ENCODE measurements around the gene PTGES2.

DNA sequence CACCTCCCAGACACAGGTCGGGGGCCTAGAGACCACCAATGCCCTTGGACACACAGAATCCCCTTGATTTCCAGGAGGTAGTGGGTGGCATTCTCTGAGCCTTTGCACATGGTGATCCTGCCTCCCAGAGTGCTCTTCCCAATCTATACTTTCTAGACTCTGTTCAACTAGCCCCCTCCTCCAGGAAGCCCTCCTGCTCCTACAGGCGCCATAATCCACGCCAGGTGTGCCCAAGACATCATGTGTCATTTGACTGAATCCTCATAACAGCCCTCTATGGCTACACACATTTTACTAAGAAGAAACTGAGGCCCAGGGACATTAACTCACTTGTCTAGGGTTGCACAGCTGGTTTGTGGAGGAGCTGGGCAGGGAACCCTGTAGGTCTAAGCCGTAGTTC lies 39.7 kb upstream of the PTGES2 start:
- TF ChIP-seq, protein P1, sequence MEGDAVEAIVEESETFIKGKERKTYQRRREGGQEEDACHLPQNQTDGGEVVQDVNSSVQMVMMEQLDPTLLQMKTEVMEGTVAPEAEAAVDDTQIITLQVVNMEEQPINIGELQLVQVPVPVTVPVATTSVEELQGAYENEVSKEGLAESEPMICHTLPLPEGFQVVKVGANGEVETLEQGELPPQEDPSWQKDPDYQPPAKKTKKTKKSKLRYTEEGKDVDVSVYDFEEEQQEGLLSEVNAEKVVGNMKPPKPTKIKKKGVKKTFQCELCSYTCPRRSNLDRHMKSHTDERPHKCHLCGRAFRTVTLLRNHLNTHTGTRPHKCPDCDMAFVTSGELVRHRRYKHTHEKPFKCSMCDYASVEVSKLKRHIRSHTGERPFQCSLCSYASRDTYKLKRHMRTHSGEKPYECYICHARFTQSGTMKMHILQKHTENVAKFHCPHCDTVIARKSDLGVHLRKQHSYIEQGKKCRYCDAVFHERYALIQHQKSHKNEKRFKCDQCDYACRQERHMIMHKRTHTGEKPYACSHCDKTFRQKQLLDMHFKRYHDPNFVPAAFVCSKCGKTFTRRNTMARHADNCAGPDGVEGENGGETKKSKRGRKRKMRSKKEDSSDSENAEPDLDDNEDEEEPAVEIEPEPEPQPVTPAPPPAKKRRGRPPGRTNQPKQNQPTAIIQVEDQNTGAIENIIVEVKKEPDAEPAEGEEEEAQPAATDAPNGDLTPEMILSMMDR (IDR thresholded peaks at IDR 0.05; ENCODE audit: low read depth, low read length) = no peak
- no peak for TF ChIP-seq EZH2phosphoT487 (IDR thresholded peaks at IDR 0.05; ENCODE audit: low read depth)

All from OCI-LY3 (cell line).